HG03558 (cell line): ENCODE measurements around the gene PXDN.
"Not testable (repeated sequence)": the region's sequence is repeated elsewhere in the genome, so short reads cannot be mapped to it uniquely, and the experiment has no call there.

Experiments used
- ATAC-seq: cut with Tn5 transposase; IDR thresholded peaks from one replicate; pipeline ENCODE4 v1.9.1; 2021; ENCODE audit warnings: moderate number of reproducible peaks; ENCODE audit not compliant: unreplicated experiment; ENCODE audit errors: extremely low read depth

The PXDN gene

DNA sequence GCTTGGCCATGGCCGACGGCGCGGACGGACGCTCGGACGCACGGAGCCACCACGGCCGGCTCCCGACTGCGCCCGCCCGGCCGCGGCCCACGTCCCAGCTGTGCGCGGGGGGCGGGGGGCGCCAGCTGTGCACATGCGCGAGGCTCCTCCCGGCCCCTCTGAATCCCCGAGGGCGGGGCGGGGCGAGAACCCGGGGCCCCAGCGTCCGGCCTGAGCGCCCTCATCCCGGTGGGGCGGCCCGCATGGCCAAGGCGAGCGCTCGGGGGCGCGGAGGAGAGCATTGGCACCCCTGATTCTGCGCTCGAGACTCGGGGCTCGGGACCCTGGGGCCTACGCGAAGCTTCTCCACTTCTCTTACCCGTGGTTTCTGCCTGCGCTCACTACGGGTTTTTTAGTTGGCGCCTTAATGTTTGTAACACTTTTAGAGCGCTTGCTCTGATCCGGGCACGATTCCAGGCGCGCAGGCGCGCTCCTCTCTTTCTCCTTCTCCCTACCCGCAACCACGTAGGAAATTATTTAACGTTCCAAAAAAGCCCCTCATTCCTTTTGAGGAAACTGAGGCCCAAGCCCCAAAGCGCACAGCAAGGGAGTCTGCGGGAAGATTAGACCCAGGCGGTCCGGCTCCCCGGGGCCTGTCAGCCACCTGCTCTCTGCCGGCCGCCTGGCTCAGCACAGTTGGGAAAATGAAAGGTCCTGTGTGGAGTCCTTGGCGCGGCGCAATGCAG lies at the start of gene PXDN:
TSS of gene PXDN (minus strand) at position 70 of the 725 bp plus-strand sequence. CDS start at position 10, 60 bp downstream.
- no peak for ATAC-seq

GRCh38 chr2:1793868-1794445 lies 49.6 kb upstream of the PXDN start:
- no peak for ATAC-seq

DNA sequence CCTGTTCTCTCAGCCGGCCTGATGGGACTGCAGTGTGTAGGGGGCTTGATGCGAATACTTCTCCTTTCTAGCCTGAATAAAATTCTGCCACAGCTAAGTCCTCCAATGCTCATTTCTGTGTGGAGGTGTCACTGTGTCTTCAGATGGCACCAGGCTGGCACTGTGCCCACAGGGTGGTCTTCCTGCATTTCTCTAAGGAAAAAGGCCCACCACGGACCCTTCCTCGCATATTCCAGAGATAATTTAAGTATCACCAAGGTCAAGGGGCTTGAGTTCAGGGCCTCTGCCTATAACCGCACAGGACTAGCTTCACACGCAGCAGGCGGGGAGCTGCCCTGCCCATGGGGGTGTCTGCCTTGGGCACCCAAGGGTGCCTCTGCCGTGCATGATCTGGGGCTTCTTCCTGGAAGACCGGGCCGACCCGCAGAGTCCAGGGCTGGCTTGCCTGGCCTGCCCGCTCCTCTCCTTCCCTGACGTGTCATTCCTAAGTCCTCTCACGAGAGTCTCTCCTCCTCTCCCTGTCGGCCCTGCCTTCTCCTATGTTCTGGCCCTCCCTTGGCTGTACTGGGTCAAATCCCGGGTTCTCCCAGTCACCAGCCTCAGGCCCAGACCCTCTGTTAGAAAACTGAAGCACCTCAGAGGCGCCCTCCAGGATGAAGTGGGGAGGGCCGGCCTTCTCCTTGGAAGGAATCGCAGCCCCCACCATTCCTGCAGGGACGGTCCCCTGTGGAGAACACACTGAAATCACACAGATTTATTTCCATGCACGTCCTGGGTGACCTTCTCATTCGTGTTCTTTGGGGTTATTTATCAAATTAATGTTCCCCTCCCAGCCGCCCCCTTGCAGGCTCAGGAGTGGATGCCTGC lies 48.9 kb upstream of the PXDN start:
- ATAC-seq = no peak

DNA sequence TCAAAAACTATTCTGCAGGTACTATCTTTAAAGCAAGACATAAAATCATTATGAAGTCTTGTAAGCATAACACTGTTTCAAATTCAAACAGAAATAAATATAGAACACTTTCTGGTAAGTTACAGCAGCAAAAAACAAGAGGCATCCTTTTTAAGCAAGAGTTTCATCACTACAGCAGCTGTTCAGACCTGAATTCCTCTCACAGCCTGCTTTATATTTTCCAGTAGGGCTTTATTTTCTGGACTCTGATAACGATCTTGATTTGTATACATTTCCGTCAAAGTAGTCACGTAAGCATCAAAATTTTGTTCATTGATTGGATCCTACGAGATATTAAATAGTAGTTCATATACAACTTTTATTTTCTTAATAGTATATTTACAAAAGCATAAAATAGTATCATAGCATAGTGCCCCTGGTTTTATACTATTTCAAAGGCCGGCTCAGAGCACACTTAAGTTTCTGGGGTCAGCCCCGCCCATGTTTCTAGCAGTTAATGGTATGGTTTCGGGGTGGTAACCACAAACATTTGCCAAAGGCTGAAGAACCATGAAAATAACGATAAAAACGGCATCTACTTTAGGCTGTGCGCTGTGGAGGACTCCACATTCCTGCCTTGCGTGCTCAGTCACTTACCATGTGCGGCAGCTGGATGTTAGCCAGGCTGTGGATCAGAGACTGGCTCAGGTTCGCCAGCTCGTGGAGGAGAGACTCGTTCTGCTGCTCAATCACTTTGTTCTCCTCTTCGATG lies 47.5 kb upstream of the PXDN start:
- no peak for ATAC-seq

DNA sequence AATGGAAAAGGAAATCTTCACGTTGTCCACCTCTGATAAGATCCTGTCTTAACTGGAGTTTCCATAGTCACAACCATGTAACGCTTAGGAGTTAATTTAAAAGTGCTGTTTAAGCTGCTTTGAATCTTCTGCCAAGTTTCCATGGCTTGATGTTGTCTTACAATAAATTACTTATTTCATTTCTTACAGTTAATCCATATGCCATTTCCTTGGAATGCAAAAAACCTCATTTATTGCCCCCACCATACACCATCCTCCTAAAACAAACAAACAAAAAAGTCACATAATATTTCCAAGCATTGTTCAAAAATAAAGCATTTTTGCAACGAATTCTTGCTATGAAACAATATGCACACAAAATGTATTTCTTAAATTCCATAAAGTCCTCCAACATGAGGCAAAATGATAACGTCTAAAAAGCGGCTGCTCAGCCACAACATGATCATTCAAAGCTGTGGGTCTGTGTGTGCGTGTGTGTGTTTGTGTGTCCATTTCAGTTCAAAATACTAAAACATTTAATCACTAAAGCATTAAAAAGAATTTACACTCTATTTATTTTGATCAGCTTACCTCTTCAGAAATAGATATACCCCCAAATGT lies 46.8 kb upstream of the PXDN start:
- no peak for ATAC-seq

DNA sequence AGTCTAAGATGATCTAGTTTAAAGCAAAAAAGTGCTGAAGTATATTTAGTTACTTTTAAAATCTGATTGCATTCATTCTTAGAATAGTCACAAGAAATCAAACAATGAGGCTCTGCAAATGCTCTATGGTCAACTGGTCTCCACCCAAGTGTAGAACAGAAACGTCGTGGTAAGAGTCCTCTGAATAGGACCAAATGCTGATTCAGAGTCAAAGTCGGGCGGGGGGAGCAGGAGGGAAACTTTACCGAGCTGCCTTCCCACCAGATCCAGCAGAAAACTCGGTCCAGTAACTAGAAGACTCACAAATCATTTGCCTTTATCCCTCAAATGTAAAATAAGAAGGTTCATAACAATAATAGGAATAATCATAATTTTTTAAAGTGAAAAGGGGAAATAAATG lies 46.2 kb upstream of the PXDN start:
- ATAC-seq = no peak

DNA sequence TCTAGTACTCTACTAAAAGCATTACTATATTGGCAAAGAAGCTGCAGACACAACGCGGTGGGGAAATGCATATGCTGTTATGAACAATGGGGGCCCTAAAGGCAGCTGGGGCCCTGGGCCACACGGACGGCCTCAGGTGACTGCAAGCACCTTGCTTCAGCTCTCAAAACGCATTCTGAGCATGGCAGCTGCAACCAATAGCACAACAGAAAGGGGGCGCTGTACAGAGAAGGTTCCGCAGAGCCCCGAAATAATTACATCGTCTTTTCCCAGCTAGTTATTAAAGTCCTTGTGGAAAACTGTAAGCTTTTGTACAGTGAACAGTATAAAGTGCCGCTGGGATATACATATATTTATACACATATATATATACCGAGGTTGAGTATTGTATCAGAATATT lies 45.3 kb upstream of the PXDN start:
- ATAC-seq = no peak

DNA sequence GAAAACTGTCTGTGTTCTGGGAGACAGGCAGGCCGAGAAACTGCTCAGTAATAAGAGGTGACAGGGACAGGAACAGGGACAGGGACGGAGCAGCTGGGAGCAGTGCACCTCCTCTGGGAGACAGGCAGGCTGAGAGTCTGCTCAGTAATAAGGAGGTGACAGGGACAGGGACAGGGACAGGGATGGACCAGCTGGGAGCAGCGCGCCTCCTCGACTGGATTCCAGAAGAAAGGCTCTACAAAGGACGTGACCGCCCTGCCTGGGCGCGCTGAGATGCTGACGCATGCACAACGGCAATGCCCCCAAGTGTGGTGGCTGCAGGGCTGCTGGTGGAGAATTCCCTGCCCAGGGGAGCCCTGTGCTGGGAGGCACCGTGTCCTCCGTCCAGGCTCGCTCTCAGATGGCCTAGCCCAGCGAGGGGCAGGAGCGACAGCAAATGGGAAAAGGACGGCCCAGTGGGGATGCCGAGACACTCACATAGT lies 44.2 kb upstream of the PXDN start:
- ATAC-seq = no peak

GRCh38 chr2:1787755-1788477 lies 43.6 kb upstream of the PXDN start:
- no peak for ATAC-seq

- no peak for ATAC-seq
These were observed 40.8 kb upstream of the PXDN start for GRCh38 chr2:1784986-1785617.

- ATAC-seq = no peak
These were observed 39.8 kb upstream of the PXDN start for GRCh38 chr2:1784087-1784486.

DNA sequence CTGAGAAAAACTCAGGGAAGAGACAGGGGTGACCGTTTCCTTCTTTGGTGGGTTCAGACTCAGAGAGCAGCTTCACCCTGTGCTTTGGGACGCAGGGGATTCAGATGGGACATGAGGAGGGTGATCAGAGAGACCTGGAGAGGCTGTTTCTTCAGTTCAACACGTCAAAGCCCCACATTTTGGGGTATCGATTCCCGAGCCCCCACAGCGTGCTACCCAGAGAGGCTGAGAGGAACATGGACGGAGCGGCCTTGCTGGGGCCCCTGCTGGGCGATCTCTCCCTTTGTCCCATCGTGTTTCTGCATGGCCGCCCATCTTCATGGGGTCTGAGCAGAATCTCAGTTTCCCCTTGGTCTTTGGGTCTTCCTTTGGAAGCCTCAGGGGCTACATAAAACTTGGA lies 38.2 kb upstream of the PXDN start:
- ATAC-seq = no peak

DNA sequence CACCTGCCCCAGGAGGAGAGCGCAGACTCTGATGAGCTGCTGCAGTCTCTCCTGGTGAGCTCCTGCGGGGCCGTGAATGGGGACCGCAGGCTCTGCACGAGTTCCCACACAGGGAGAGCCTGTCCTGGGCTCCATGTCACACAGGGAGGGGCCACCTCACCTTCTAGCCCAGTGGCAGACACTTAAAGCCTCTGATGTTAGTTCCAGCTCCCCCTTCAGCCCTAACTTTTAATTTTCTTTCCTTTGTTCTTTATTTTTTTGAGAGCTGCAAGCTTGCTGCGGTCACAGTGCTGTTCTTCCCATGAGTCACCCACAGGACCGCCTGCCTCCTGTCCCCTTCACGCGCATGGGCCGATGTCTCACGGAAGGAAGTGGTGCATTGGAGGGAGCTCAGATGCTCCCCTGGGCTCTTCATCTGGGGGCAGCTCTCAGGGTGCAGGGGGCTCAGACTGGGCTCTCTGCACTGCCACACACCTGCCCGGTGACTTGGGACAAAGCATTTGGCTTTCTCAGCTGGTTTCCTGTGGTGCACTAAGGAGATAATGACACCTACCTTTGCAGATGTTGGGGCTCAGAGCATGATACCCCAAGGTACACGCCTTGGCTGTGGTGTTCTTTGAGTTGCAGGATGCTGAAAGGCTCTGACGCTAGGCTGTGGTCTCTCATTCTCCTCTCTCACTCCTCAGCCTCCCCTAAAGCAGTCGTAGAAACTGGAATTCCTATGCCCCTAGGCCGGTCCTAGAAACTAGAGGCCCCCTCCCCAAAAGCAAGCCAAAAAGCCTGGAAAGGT lies 37.2 kb upstream of the PXDN start:
- ATAC-seq = no peak

DNA sequence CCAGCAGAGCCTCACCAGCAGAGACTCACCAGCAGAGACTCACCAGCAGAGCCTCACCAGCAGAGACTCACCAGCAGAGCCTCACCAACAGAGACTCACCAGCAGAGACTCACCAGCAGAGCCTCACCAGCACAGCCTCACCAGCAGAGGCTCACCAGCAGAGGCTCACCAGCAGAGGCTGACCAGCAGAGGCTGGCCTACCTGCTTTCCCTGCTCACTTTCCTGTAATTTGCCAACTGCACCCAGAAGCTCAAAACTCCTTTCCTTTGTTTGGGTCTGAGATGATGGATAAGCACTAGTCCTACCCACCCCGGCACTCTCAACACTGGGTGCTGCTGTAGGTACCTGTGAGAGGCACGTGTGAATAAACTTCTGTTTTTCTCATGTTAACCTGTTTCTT lies 36.4 kb upstream of the PXDN start:
- ATAC-seq = no peak

DNA sequence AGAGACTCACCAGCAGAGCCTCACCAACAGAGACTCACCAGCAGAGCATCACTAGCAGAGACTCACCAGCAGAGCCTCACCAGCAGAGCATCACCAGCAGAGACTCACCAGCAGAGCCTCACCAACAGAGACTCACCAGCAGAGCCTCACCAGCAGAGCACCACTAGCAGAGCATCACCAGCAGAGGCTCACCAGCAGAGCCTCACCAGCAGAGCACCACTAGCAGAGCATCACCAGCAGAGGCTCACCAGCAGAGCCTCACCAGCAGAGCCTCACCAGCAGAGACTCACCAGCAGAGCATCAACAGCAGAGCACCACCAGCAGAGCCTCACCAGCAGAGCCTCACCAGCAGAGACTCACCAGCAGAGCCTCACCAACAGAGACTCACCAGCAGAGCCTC lies 35.7 kb upstream of the PXDN start:
- not testable (repeated sequence) for ATAC-seq

DNA sequence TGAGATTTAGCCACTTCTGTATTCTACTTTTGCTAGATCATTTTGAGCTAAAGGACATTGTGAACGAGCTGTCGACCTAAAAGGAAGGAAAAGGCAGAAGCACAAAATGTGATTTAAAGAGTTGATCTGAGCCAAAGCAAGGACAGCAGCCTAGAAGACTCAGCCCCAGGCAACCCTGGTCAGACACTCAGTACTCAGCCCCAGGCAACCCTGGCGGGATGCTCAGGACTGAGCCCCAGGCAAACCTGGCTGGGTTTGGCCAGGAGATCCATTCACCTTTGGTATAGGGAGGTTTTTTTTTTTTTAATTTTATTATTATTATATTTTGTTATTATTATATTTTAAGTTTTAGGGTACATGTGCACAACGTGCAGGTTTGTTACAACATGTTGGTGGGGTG lies 34.3 kb upstream of the PXDN start:
- no peak for ATAC-seq

DNA sequence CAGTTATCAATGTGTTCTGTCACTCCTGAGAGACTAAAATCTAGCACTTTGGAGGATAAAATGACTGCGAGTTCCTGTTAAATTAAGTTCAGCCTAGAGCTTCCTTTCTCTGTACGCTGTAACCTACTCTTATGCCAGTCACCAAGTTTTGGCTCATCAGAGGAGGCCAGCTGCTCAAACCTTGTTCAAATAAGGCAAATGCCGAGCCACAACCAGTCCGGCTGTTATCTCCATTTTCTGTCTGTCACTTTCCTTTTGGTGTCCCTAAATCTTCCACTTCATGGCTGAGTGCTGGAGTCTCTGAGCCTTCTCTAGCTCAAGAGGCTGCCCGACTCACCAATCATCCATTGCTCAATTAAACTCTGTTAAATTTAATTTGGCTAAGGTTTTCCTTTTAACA lies 33.5 kb upstream of the PXDN start:
- ATAC-seq = no peak

- no peak for ATAC-seq
These were observed 32.8 kb upstream of the PXDN start for GRCh38 chr2:1777156-1777555.
